Endothelial cell of hepatic sinusoid (primary cell): ENCODE results near the gene ANXA2.

Experiments
- in situ Hi-C: cut with HindIII; loops from 2 replicates; pipeline ENCODE4 v1.10.0; 2017; ENCODE audit warnings: low sequenced_read_pairs

ANXA2 gene

DNA sequence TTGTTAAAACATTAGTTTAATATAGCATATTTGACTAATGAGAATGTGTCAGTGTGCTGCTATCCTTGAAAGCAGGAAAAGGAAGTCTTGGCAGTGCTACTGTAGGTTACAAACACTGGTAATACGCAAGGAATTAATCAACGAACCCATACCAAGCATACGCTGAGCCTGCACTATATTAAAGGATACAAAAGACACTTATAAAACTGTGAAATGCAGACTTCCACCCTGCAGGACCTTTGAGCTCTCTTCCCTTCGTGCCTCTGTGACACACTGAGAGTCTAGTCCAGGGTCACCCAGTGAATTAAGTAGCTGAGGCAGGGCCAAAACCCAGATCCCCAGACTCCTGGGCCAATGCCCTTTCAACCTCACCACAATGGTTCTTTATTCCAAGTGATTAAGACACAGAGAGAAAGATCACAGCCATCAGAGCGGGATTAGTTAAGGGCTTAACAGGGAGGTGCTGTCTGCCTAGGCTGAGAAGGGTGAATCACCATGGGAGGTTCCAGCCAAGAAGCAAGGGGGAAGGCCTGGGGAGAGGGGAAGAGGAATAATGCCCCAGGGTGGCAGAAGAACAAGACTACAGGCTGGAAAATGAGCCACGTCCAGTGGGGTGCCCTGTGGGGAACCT, 6.8 kb downstream of the ANXA2 start:
- in situ Hi-C loops, result no loop called here

- in situ Hi-C loops, result no loop called here
Measured at GRCh38 chr15:60390231-60390630, 7.6 kb downstream of the ANXA2 start.

DNA sequence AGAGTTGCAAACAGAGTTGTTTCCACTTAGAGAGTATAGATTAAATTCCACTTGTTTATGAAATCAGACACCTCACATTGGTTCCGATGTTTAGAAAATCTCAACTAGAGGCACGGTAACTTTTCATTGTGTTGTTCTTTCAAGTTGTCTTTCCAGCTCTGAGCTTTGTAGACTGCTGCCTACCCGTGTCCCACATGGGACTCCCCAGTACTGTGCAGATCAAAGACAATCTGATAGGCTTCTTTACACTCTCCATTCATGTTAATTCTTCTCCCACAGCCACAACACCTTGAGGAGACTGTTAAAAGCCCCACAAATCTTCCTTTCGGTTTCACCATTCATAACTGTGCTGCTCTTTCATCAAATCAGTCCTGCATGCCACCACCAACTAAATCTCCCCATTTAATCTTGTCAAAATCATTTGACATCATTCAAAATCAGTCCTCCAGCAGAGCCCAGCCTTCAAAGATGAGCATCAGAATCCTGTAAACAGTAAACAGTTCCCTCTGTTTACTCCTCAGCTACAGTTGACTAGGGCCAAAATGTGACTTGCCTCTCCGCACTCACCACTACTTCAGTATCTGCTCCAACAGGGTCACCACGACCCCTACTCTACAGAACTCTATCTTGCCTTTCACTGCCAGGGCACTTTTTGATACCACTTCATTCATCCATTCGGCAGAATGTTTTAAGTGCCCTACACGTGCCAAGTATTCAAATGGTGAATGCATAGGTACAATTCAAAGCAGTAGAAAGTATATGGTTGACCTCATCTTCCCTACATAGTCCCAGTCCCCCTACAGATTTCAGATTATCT, 8.3 kb downstream of the ANXA2 start:
- in situ Hi-C loops, result no loop called here

GRCh38 chr15:60387321-60387720, 10.5 kb downstream of the ANXA2 start:
- in situ Hi-C loops, result no loop called here

DNA sequence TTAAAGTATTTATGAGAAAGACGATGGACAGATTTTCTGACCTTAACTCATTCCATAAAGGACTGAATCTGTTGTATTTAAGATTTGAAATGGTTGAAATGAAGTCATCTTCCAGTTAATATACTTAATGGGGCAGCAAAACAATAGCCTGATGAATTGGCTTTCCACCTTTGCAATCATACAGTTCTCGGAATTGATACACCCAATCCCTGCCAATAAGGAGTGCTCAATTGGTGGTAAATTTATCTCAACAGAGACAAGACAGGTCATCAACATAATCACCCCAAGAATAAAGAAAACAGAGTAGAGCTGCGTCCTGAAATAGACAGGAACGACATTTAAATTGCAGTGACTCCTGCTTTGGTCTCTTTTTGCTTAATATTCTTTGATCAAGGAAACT, 11.2 kb downstream of the ANXA2 start:
- in situ Hi-C loops, result no loop called here

GRCh38 chr15:60385620-60386552, 11.9 kb downstream of the ANXA2 start:
- in situ Hi-C loops, result no loop called here

DNA sequence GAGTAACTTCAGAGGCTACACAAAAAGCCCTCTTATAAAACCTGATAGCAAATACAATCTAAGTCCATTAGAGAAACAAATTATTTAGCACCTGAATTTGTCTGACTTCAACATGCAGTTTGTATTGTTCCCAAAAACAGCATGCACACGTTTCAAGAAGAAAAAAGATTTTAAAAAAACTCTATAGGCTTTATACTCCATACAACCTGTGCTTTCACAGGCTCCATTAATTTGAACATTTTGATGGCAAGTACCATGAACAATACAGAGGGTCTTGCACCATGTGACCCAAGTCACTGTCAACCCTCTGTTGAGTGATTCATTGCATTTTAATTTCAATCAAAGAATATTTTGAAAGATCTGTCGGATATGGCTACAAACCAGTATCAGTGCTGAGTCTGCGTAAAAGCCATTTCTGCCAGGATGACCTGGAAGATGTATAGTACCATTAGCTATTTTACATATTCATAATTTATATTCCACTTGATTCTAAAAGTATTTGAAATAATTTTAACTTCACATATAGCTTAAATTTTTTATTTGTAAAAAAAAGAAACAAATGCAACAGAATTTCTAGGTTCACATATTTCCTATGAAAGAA, 13.2 kb downstream of the ANXA2 start:
- in situ Hi-C loops, result no loop called here

- in situ Hi-C loops, result no loop called here
Measured at GRCh38 chr15:60384053-60384452, 13.7 kb downstream of the ANXA2 start.

GRCh38 chr15:60382773-60383674, 14.8 kb downstream of the ANXA2 start:
- in situ Hi-C loops, result no loop called here

GRCh38 chr15:60381148-60381788, 16.5 kb downstream of the ANXA2 start:
- in situ Hi-C loops, result no loop called here

- in situ Hi-C loops, result no loop called here
Measured at GRCh38 chr15:60379525-60380274, 18.1 kb downstream of the ANXA2 start.

- in situ Hi-C loops, result no loop called here
Measured at GRCh38 chr15:60379185-60379524, 18.6 kb downstream of the ANXA2 start.

DNA sequence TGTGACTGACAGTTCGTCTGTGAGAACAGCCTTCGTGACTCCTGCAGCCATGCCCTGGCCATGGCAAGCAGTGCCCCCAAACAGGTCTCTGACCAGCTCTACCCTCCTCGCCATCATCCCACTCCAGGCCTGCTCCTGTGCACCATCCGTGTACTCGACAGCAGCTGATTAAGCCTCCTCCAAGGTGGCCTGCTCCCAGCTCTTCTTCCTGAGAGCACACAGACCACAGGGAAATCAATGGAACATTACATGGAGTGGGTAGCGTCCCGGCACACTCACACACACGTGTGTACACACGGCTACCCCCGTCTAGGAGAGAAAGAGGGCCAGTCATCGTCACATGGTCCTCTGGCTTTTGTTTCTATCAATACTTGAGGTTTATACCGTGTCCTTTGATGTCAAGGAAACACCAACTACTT, 21.1 kb downstream of the ANXA2 start:
- in situ Hi-C loops, result no loop called here

DNA sequence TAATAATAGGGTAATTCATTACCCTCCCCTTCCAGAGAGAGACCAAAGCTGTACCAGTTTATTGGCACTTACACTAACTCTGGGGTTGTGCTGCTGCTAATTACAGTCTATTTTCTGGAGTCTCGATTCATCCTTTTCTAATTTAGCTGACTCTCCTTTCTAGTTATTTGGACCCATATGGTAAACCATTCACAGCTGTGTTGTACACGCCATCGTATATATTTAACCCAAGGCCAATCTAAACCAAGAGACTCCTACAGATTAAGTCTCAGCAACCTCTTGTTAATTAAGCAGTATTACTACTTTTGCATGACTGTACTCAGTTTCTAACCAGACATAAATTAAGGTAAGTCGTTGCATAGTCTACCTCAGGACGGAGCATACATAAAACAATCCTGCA, 22.5 kb downstream of the ANXA2 start:
- in situ Hi-C loops, result no loop called here

GRCh38 chr15:60374628-60375081, 23.1 kb downstream of the ANXA2 start:
- in situ Hi-C loops, result no loop called here

DNA sequence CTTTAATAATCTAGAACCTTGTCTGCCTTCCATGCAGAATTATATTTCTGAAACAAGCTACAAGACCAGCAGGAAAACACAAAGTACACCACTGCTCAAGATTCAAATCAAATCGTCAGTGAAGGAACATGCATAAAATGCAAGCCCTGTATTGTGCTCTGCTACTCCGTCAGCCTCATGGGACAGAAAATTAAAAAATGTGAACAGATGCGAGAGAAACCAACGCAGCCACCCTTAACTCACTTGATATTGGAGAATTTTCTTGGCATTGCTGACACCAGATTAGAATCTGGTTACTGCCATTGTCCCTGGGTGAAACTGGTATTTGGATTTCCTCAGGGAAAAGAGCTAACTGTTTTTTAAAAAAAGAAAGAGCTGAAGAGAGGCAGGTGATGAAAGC, 23.6 kb downstream of the ANXA2 start:
- in situ Hi-C loops, result no loop called here

DNA sequence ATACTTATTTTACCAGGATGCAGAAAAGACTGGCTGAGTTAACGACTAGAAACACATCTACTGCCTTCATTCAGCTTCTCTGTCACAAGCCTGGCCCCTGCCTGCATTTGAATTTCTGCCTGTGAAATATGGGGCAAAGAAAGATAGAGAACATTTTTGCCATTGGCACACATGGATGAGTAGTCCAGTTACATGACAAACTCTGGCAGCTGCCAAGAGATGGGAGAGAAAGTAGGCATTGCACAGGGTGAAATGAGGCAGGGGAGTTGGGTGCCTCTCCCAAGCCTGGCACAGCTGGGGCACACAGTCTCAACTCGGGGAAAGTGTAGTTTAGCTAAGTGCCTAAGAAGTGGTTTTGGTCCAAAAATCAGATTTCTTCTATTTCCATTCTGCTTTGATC, 24.0 kb downstream of the ANXA2 start:
- in situ Hi-C loops, result no loop called here

- in situ Hi-C loops, result no loop called here
Measured at GRCh38 chr15:60373327-60373726, 24.5 kb downstream of the ANXA2 start.

GRCh38 chr15:60372756-60373155, 25.0 kb downstream of the ANXA2 start:
- in situ Hi-C loops, result no loop called here
